GM12891 (cell line): ENCODE data around the gene DBI.

ENCODE experiments used
- DNase-seq: peaks from one replicate; pipeline ENCODE4 v3.0.0; 2011; ENCODE audit warnings: low spot score; ENCODE audit not compliant: insufficient read length
- FAIRE-seq: peaks from 2 replicates; lab custom pipeline; 2011; peaks lifted over from hg19 to GRCh38; lab: Jason Lieb, UNC
- PAX5 ChIP-seq: IDR thresholded peaks from 2 replicates; pipeline ENCODE4 v1.6.1; 2011; ENCODE audit warnings: low read length, moderate library complexity, mild to moderate bottlenecking; ENCODE audit not compliant: insufficient read depth, severe bottlenecking
- POLR2A ChIP-seq: IDR thresholded peaks from 2 replicates; pipeline ENCODE4 v1.6.1; 2011; ENCODE audit warnings: low read depth, low read length, control low read depth
- POLR2AphosphoS5 ChIP-seq: IDR thresholded peaks from 2 replicates; pipeline ENCODE4 v1.6.1; 2011; ENCODE audit warnings: low read depth, low read length, control low read depth
- POU2F2 ChIP-seq: IDR thresholded peaks from 2 replicates; pipeline ENCODE4 v1.6.1; 2011; ENCODE audit warnings: low read depth, mild to moderate bottlenecking, control low read depth, low read length, moderate library complexity
- SPI1 ChIP-seq: IDR thresholded peaks from 2 replicates; pipeline ENCODE4 v1.6.1; 2011; ENCODE audit warnings: low read depth, low read length, control low read depth
- TAF1 ChIP-seq: IDR thresholded peaks from 2 replicates; pipeline ENCODE4 v1.6.1; 2011; ENCODE audit warnings: low read depth, low read length, control low read depth

The DBI gene

GRCh38 chr2:119376810-119377209, 10.0 kb downstream of the DBI start:
- FAIRE-seq, result no peak
- no peak for DNase-seq
- TF ChIP-seq TAF1 (no peak), SPI1 (no peak), POU2F2 (no peak), POLR2AphosphoS5 (no peak), POLR2A (no peak), PAX5 (no peak)

GRCh38 chr2:119377294-119377992, 10.7 kb downstream of the DBI start:
- no peak for FAIRE-seq

GRCh38 chr2:119377993-119378345, 11.2 kb downstream of the DBI start:
- FAIRE-seq (no peak), DNase-seq (no peak)
- no peak for TF ChIP-seq TAF1
- TF ChIP-seq POLR2AphosphoS5, result no peak

More at GRCh38 chr2:119377294-119377992, 10.7 kb downstream of the DBI start:
- TF ChIP-seq SPI1, result 0 out of 2 replicates have a peak, but pooled peaks have one; percentile 31
- TF ChIP-seq POLR2AphosphoS5, result no peak
- no peak for DNase-seq

GRCh38 chr2:119378566-119378965, 11.8 kb downstream of the DBI start:
- no peak for DNase-seq
- TF ChIP-seq SPI1, result no peak
- no peak for TF ChIP-seq POU2F2
- TF ChIP-seq TAF1, result no peak
- TF ChIP-seq POLR2A, result no peak
- FAIRE-seq, result no peak

GRCh38 chr2:119383410-119384140, 16.8 kb downstream of the DBI start:
- no peak for TF ChIP-seq POLR2AphosphoS5
- no peak for TF ChIP-seq TAF1
- no peak for TF ChIP-seq PAX5
- TF ChIP-seq SPI1, result no peak
- TF ChIP-seq POLR2A, result no peak
- TF ChIP-seq POU2F2, result no peak
- no peak for FAIRE-seq
- DNase-seq, result no peak

GRCh38 chr2:119384971-119385370, 18.2 kb downstream of the DBI start:
- FAIRE-seq (no peak), DNase-seq (no peak)
- TF ChIP-seq POU2F2 (no peak), POLR2A (no peak), TAF1 (no peak), POLR2AphosphoS5 (no peak)

- DNase-seq, result no peak
- no peak for TF ChIP-seq POLR2A
- TF ChIP-seq TAF1, result no peak
- no peak for TF ChIP-seq POLR2AphosphoS5
- TF ChIP-seq SPI1, result no peak
- TF ChIP-seq PAX5, result no peak
- TF ChIP-seq POU2F2, result no peak
- no peak for FAIRE-seq
Observed at GRCh38 chr2:119385466-119385865, 18.7 kb downstream of the DBI start.

- no peak for DNase-seq
- FAIRE-seq, result peak; percentile 79
- peak; percentile 43; the same call in 1 of the 2 replicates for TF ChIP-seq POLR2A
- no peak for TF ChIP-seq PAX5
- TF ChIP-seq TAF1, result no peak
- 0 out of 2 replicates have a peak, but pooled peaks have one; percentile 6 for TF ChIP-seq POU2F2
- TF ChIP-seq SPI1, result 0 out of 2 replicates have a peak, but pooled peaks have one; percentile 6
Observed at GRCh38 chr2:119387381-119388129, 20.8 kb downstream of the DBI start.

GRCh38 chr2:119389615-119390306, 23.0 kb downstream of the DBI start:
- no peak for DNase-seq
- FAIRE-seq, result peak; percentile 35

More at GRCh38 chr2:119389615-119390306, 23.0 kb downstream of the DBI start:
- TF ChIP-seq POLR2A, result no peak
- no peak for TF ChIP-seq POLR2AphosphoS5
- no peak for TF ChIP-seq SPI1
- TF ChIP-seq TAF1, result no peak
- TF ChIP-seq POU2F2, result no peak
- no peak for TF ChIP-seq PAX5
